IMR-90 (cell line): ENCODE results near the gene UBE2V1. TPM values are rescaled to one million over a fixed set of nuclear protein-coding genes. Genes with fewer than 3 reads are reported as not detected.

Experiments
- ATAC-seq: fragments of 200-7000 bp; cut with Tn5 transposase; 2 replicates; pipeline ENCODE4 v1.9.1; 2020; ENCODE audit warnings: low read depth, mild to moderate bottlenecking, moderate library complexity
- BruUV-seq: library from RNA; stranded (reverse); fragments of 400-500 nt; replicated peaks from 2 replicates; lab custom pipeline; 2021; lab: Mats Ljungman, UMichigan
- CTCF ChIA-PET: fragments of 300-600 bp; formaldehyde crosslinking; extraction: SDS; loops from one replicate; lab custom pipeline; 2021; ENCODE audit warnings: antibody characterized with exemption; lab: Yijun Ruan, JAX
- POLR2A ChIA-PET: fragments of 300-600 bp; sonication (Branson Sonifier 250); formaldehyde crosslinking; loops from one replicate; lab custom pipeline; 2022; ENCODE audit warnings: antibody characterized with exemption; ENCODE audit not compliant: unreplicated experiment; lab: Charles Lee
- DNase-seq: peaks from one replicate; pipeline ENCODE4 v3.0.0; 2013
- H2AFZ ChIP-seq: replicated peaks from 2 replicates; pipeline ENCODE3; 2013; ENCODE audit warnings: low read length, mild to moderate bottlenecking; ENCODE audit not compliant: poor library complexity
- H2AK5ac ChIP-seq: 2 replicates; pipeline ENCODE4 v1.6.1; 2013; ENCODE audit warnings: low read depth, low read length, inconsistent platforms
- H2AK9ac ChIP-seq: replicated peaks from 2 replicates; pipeline ENCODE3; 2013; ENCODE audit warnings: mild to moderate bottlenecking, low read depth, low read length, moderate library complexity; ENCODE audit not compliant: poor library complexity
- H2BK120ac ChIP-seq: 2 replicates; pipeline ENCODE4 v1.6.1; 2013; ENCODE audit warnings: low read depth, low read length, inconsistent platforms
- H2BK15ac ChIP-seq: 3 replicates; pipeline ENCODE4 v1.6.1; 2013; ENCODE audit warnings: low read depth, low read length, inconsistent platforms
- H2BK20ac ChIP-seq: 2 replicates; pipeline ENCODE4 v1.6.1; 2013; ENCODE audit warnings: low read depth, mild to moderate bottlenecking, inconsistent platforms, low read length, moderate library complexity
- H2BK5ac ChIP-seq: 2 replicates; pipeline ENCODE4 v1.6.1; 2013; ENCODE audit warnings: mild to moderate bottlenecking, low read depth, low read length, inconsistent platforms; ENCODE audit not compliant: poor library complexity, severe bottlenecking
- H3K14ac ChIP-seq: replicated peaks from 2 replicates; pipeline ENCODE4 v1.6.1; 2013; ENCODE audit warnings: low read depth, low read length, inconsistent platforms
- H3K18ac ChIP-seq: 2 replicates; pipeline ENCODE4 v1.6.1; 2013; ENCODE audit warnings: low read depth, low read length, control low read depth
- H3K23ac ChIP-seq: 2 replicates; pipeline ENCODE4 v1.6.1; 2013; ENCODE audit warnings: low read depth, low read length, inconsistent platforms
- H3K27ac ChIP-seq: 2 replicates; pipeline ENCODE4 v1.5.1; 2013; ENCODE audit warnings: mild to moderate bottlenecking, control low read depth, low read length; ENCODE audit not compliant: insufficient read depth
- H3K27me3 ChIP-seq: 2 replicates; pipeline ENCODE4 v1.6.1; 2013; ENCODE audit warnings: low read length; ENCODE audit not compliant: control insufficient read depth, insufficient read depth
- H3K36me3 ChIP-seq: 2 replicates; pipeline ENCODE4 v1.6.1; 2013; ENCODE audit warnings: low read length, mixed read lengths; ENCODE audit not compliant: control insufficient read depth, insufficient read depth
- H3K4ac ChIP-seq: 2 replicates; pipeline ENCODE4 v1.6.1; 2013; ENCODE audit warnings: low read depth, low read length, inconsistent platforms
- H3K4me1 ChIP-seq: 2 replicates; pipeline ENCODE4 v1.6.1; 2013; ENCODE audit warnings: low read length, mixed read lengths; ENCODE audit not compliant: control insufficient read depth, insufficient read depth
- H3K4me2 ChIP-seq: 2 replicates; pipeline ENCODE4 v1.6.1; 2013; ENCODE audit warnings: low read depth, mild to moderate bottlenecking, control low read depth, low read length, moderate library complexity
- H3K4me3 ChIP-seq: 2 replicates; pipeline ENCODE4 v1.5.1; 2013; ENCODE audit warnings: low read depth, mild to moderate bottlenecking, control low read depth, low read length, moderate library complexity; ENCODE audit not compliant: insufficient read depth
- H3K56ac ChIP-seq: 2 replicates; pipeline ENCODE4 v1.6.1; 2013; ENCODE audit warnings: low read length, inconsistent platforms; ENCODE audit not compliant: insufficient read depth; ENCODE audit errors: extremely low read depth
- H3K79me1 ChIP-seq, 2 experiments: 2 replicates each; pipeline ENCODE4 v1.6.1; 2013; ENCODE audit warnings: low read length in 2 of 2, inconsistent platforms in 1 of 2, low read depth in 1 of 2
- H3K9ac ChIP-seq: 2 replicates; pipeline ENCODE4 v1.6.1; 2013; ENCODE audit warnings: low read depth, low read length, control low read depth
- H3K9me1 ChIP-seq: 2 replicates; pipeline ENCODE4 v1.6.1; 2013; ENCODE audit warnings: low read length, inconsistent platforms; ENCODE audit not compliant: insufficient read depth
- H3K9me3 ChIP-seq: 2 replicates; pipeline ENCODE4 v1.6.1; 2013; ENCODE audit warnings: low read length; ENCODE audit not compliant: control insufficient read depth, insufficient read depth
- H4K20me1 ChIP-seq: 2 replicates; pipeline ENCODE4 v1.6.1; 2013; ENCODE audit warnings: low read length, inconsistent platforms; ENCODE audit not compliant: insufficient read depth
- H4K5ac ChIP-seq: 2 replicates; pipeline ENCODE4 v1.6.1; 2013; ENCODE audit warnings: mild to moderate bottlenecking, low read depth, low read length, control low read depth
- H4K8ac ChIP-seq, 2 experiments: 2 replicates each; pipeline ENCODE4 v1.6.1; 2013; ENCODE audit warnings: low read depth in 2 of 2, low read length in 2 of 2, control low read depth in 1 of 2, inconsistent platforms in 1 of 2
- H4K91ac ChIP-seq: 2 replicates; pipeline ENCODE4 v1.6.1; 2013; ENCODE audit warnings: low read depth, low read length, inconsistent platforms; ENCODE audit not compliant: insufficient read depth
- BHLHE40 ChIP-seq: fragments of 150-350 bp; IDR thresholded peaks from 2 replicates; pipeline ENCODE4 v1.6.1; 2016; ENCODE audit warnings: mild to moderate bottlenecking, low read depth, low read length
- CEBPB ChIP-seq: IDR thresholded peaks from 2 replicates; pipeline ENCODE4 v1.6.1; 2012; ENCODE audit warnings: low read depth, low read length, improper control_type of control experiment
- CHD1 ChIP-seq: IDR thresholded peaks from 2 replicates; pipeline ENCODE4 v1.6.1; 2012; ENCODE audit warnings: low read depth, low read length, improper control_type of control experiment
- CTCF ChIP-seq: conservative IDR thresholded peaks from 2 replicates; pipeline ENCODE4 v1.5.1; 2012; ENCODE audit warnings: mild to moderate bottlenecking, low read depth, low read length, improper control_type of control experiment
- ELK1 ChIP-seq: fragments of 150-350 bp; IDR thresholded peaks from 2 replicates; pipeline ENCODE4 v1.6.1; 2016; ENCODE audit warnings: low read depth, mild to moderate bottlenecking, low read length, moderate library complexity, borderline replicate concordance
- FOS ChIP-seq: fragments of 150-350 bp; IDR thresholded peaks from 2 replicates; pipeline ENCODE4 v1.6.1; 2016; ENCODE audit warnings: low read depth, low read length
- MAFK ChIP-seq: IDR thresholded peaks from 2 replicates; pipeline ENCODE4 v1.6.1; 2012; ENCODE audit warnings: low read depth, low read length, improper control_type of control experiment
- MAZ ChIP-seq: IDR thresholded peaks from 2 replicates; pipeline ENCODE4 v1.6.1; 2012; ENCODE audit warnings: low read depth, mild to moderate bottlenecking, low read length, improper control_type of control experiment, moderate library complexity, borderline replicate concordance
- MXI1 ChIP-seq: IDR thresholded peaks from 2 replicates; pipeline ENCODE4 v1.6.1; 2012; ENCODE audit warnings: low read depth, mild to moderate bottlenecking, low read length, moderate library complexity, borderline replicate concordance
- NFE2L2 ChIP-seq: fragments of 150-350 bp; IDR thresholded peaks from 2 replicates; pipeline ENCODE4 v1.6.1; 2016; ENCODE audit warnings: low read depth, mild to moderate bottlenecking, low read length
- POLR2A ChIP-seq: IDR thresholded peaks from 2 replicates; pipeline ENCODE4 v1.6.1; 2012; ENCODE audit warnings: mild to moderate bottlenecking, low read depth, low read length
- RAD21 ChIP-seq: IDR thresholded peaks from 2 replicates; pipeline ENCODE4 v1.6.1; 2012; ENCODE audit warnings: low read length, improper control_type of control experiment
- RFX5 ChIP-seq: IDR thresholded peaks from 2 replicates; pipeline ENCODE4 v1.8.0; 2012; ENCODE audit warnings: low read depth, mild to moderate bottlenecking, low read length, moderate library complexity
- SMC3 ChIP-seq: fragments of 150-350 bp; IDR thresholded peaks from 2 replicates; pipeline ENCODE4 v1.6.1; 2016; ENCODE audit warnings: low read depth, mild to moderate bottlenecking, antibody characterized with exemption, low read length, moderate library complexity
- USF2 ChIP-seq: fragments of 150-350 bp; IDR thresholded peaks from 2 replicates; pipeline ENCODE4 v1.6.1; 2017; ENCODE audit warnings: mild to moderate bottlenecking, antibody characterized with exemption, low read length, low read depth
- WGBS, 2 experiments: methylation state at CpG; one replicate each; pipeline versions ENCODE4 v1.1.5 to v1.1.7; 2013; ENCODE audit warnings: missing lambda C conversion rate in 2 of 2; ENCODE audit not compliant: insufficient read length in 1 of 2; ENCODE audit errors: extremely low coverage in 2 of 2; 5-methylcytosine and 5-hydroxymethylcytosine counted together
- dilution Hi-C: fragments of 300-500 bp; cut with HindIII; formaldehyde crosslinking; loops from one replicate; pipeline ENCODE4 v1.14.3; 2018; ENCODE audit warnings: low sequenced_read_pairs; ENCODE audit not compliant: unreplicated experiment
- in situ Hi-C: fragments of 300-500 bp; cut with MboI; formaldehyde crosslinking; loops from 3 replicates; pipeline ENCODE4 v1.14.3; 2019; ENCODE audit warnings: low sequenced_read_pairs, inconsistent platforms, mixed read lengths
- intact Hi-C: fragments of 100-400 bp; cut with micrococcal nuclease; formaldehyde crosslinking; loops from 2 replicates; pipeline ENCODE4 v1.10.0; 2022
- polyA plus RNA-seq, 3 experiments: library from polyadenylated mRNA; depleted of rRNA; stranded (reverse); fragments of >200 nt; gene quantifications; 2 replicates each; pipeline ENCODE4 v1.2.3, GENCODE V29; 2012; ENCODE audit warnings: low replicate concordance in 1 of 3
- total RNA-seq: library from RNA; depleted of rRNA; stranded (reverse); fragments of >200 nt; gene quantifications from 2 replicates; pipeline ENCODE4 v1.2.3, GENCODE V29; 2012

Gene UBE2V1
- total and polyA plus RNA-seq, 2 of the 4 experiments (the other 2 are of a cell fraction): 20.1 to 138 TPM

GRCh38 chr20:50056408-50056926, 56.5 kb downstream of the UBE2V1 start:
- in situ Hi-C loops: no loop called here
- Histone ChIP-seq H3K18ac (no peak overlapping the region), H3K14ac (no peak overlapping the region), H3K23ac (no peak overlapping the region), H3K4me3 (no peak overlapping the region), H3K4ac (no peak overlapping the region; the same call in 1 of the 2 replicates), H4K91ac (no peak overlapping the region), H2BK120ac (no peak overlapping the region), H2AFZ (no peak overlapping the region), H2AK5ac (no peak overlapping the region), H3K36me3 (no peaks in the 10 kb centered on the region), H2AK9ac (no peak overlapping the region), H2BK5ac (no peak overlapping the region), H3K4me2 (no peak overlapping the region), H3K9me1 (no peaks in the 10 kb centered on the region; the same call in 1 of the 2 replicates), H2BK15ac (no peak overlapping the region), H3K9ac (no peak overlapping the region), H2BK20ac (no peak overlapping the region), H3K27ac (no peak overlapping the region), H4K5ac (no peak overlapping the region), H3K4me1 (peaks cover 8% of the 10 kb centered on the region), H3K27me3 (no peaks in the 10 kb centered on the region), H3K56ac (no peak overlapping the region), H4K8ac (no peak overlapping the region), H3K79me1 (no peaks in the 10 kb centered on the region), H3K9me3 (no peaks in the 10 kb centered on the region), H4K20me1 (no peaks in the 10 kb centered on the region)
- dilution Hi-C loops: no loop called here
- ATAC-seq (no peak), DNase-seq (no peak)
- no CpG with 5 or more reads among the region's 9 CpGs for whole genome bisulfite sequencing, 2 experiments
- BruUV-seq: no TSS peak
- TF ChIP-seq CEBPB (no peak), RAD21 (no peak), NFE2L2 (no peak), ELK1 (no peak), RFX5 (no peak), CTCF (no peak), BHLHE40 (no peak), USF2 (no peak), POLR2A (no peak), MAZ (no peak), MXI1 (no peak), FOS (no peak), SMC3 (no peak), CHD1 (no peak), MAFK (no peak)
- CTCF ChIA-PET: no interaction called here
- POLR2A ChIA-PET: no interaction called here
- intact Hi-C loops: no loop called here
